ENCODE measurements around the gene GNG12. TPM values are rescaled to one million over a fixed set of nuclear protein-coding genes. Genes with fewer than 3 reads are reported as not detected.

The GNG12 gene
- total RNA-seq, 4 donors from 2014 or later = 17.9 to 24.5 (median 22.1) TPM

GRCh38 chr1:67760030-67760821 is 73.0 kb downstream of the GNG12 start:
- intact Hi-C loops (cut with DNase I; ENCODE audit: low total_unique reads) (loop anchor here (1.0 to 10.0 kb wide), 3 partner anchors 199 to 585 kb away; no protein-coding TSS in a partner anchor), in situ Hi-C loops (cut with MboI; ENCODE audit: low sequenced_read_pairs in 4 of 4) (loop anchor here (5.0 to 25.0 kb wide), 6 partner anchors 85 to 577 kb away; no protein-coding TSS in a partner anchor)
- Histone ChIP-seq H3K9me3 (no peaks in the 10 kb centered on the region), H3K4me1 (peaks cover 21 to 28% of the 10 kb centered on the region in 2 donors), H3K36me3 (no peaks in the 10 kb centered on the region), H3K27me3 (no peaks in the 10 kb centered on the region), H3K4me3 (no peak overlapping the region), H3K27ac (peak overlapping the region; percentile 65 to 75 (median 71))
- ATAC-seq (peak; percentile 84 to 87), DNase-seq (peak in 1 of 2 donors; percentile 48)
- TF ChIP-seq CTCF (IDR thresholded peaks at IDR 0.05 in 4 of 5, conservative IDR thresholded peaks at IDR 0.05 in 1 of 5) (peak; percentile 85 to 93 (median 89)), POLR2A (IDR thresholded peaks at IDR 0.05) (no peak)

- Histone ChIP-seq H3K4me1 (peaks cover 21 to 28% of the 10 kb centered on the region in 2 donors), H3K9me3 (no peaks in the 10 kb centered on the region), H3K36me3 (no peaks in the 10 kb centered on the region), H3K27me3 (no peaks in the 10 kb centered on the region), H3K4me3 (no peak overlapping the region), H3K27ac (peak overlapping the region; percentile 65 to 75 (median 71))
- in situ Hi-C loops (cut with MboI; ENCODE audit: low sequenced_read_pairs in 4 of 4) = loop anchor here (5.0 to 25.0 kb wide), 7 partner anchors 67 to 578 kb away; no protein-coding TSS in a partner anchor
- ATAC-seq (peak; percentile 12 to 37), DNase-seq (no peak)
- TF ChIP-seq POLR2A (IDR thresholded peaks at IDR 0.05) (no peak), CTCF (IDR thresholded peaks at IDR 0.05 in 4 of 5, conservative IDR thresholded peaks at IDR 0.05 in 1 of 5) (no peak)
- intact Hi-C loops (cut with DNase I; ENCODE audit: low total_unique reads) = loop anchor here (1.0 to 10.0 kb wide), 4 partner anchors 73 to 585 kb away; no protein-coding TSS in a partner anchor
Observed at GRCh38 chr1:67759692-67760029, 73.6 kb downstream of the GNG12 start.

GRCh38 chr1:67759066-67759465 is 74.2 kb downstream of the GNG12 start:
- no peaks in the 10 kb centered on the region for H3K36me3 ChIP-seq
- TF ChIP-seq POLR2A (IDR thresholded peaks at IDR 0.05) = no peak
- no peak for TF ChIP-seq CTCF (IDR thresholded peaks at IDR 0.05 in 4 of 5, conservative IDR thresholded peaks at IDR 0.05 in 1 of 5)
- in situ Hi-C loops (cut with MboI; ENCODE audit: low sequenced_read_pairs in 4 of 4) = loop anchor here in 3 of 4 donors (5.0 to 25.0 kb wide), 3 partner anchors 67 to 578 kb away; no protein-coding TSS in a partner anchor
- H3K4me3 ChIP-seq = no peak overlapping the region
- H3K27me3 ChIP-seq = no peaks in the 10 kb centered on the region
- H3K4me1 ChIP-seq = peaks cover 21 to 28% of the 10 kb centered on the region in 2 donors
- H3K27ac ChIP-seq = no peak overlapping the region
- intact Hi-C loops (cut with DNase I; ENCODE audit: low total_unique reads) = loop anchor here (2.0 kb wide), 1 partner anchor 72 kb away; no protein-coding TSS in a partner anchor
- DNase-seq = no peak
- no peaks in the 10 kb centered on the region for H3K9me3 ChIP-seq
- ATAC-seq = no peak

- Histone ChIP-seq H3K9me3 (no peaks in the 10 kb centered on the region), H3K4me1 (peaks cover 27 to 38% of the 10 kb centered on the region in 2 donors), H3K27ac (no peak overlapping the region), H3K27me3 (no peaks in the 10 kb centered on the region), H3K4me3 (no peak overlapping the region), H3K36me3 (no peaks in the 10 kb centered on the region)
- intact Hi-C loops (cut with DNase I; ENCODE audit: low total_unique reads) = no loop called here
- TF ChIP-seq CTCF (IDR thresholded peaks at IDR 0.05 in 4 of 5, conservative IDR thresholded peaks at IDR 0.05 in 1 of 5) (no peak), POLR2A (IDR thresholded peaks at IDR 0.05) (no peak)
- in situ Hi-C loops (cut with MboI; ENCODE audit: low sequenced_read_pairs in 4 of 4) = loop anchor here in 3 of 4 donors (5.0 to 25.0 kb wide), 3 partner anchors 63 to 582 kb away; no protein-coding TSS in a partner anchor
- DNase-seq (no peak), ATAC-seq (no peak)
Observed at GRCh38 chr1:67755619-67756018, 77.6 kb downstream of the GNG12 start.
